Activated T-cell treated with anti-CD3 and anti-CD28 coated beads, Interleukin-2, amount 50 U/mL, for 1 hour (primary cell): ENCODE measurements around the gene PLCD3.

Experiments used
- DNase-seq: peaks from one replicate; pipeline ENCODE4 v3.0.0-alpha.2; 2020

Gene PLCD3

GRCh38 chr17:45149669-45150664 is 17.7 kb upstream of the PLCD3 start:
- DNase-seq: peak; percentile 51

DNA sequence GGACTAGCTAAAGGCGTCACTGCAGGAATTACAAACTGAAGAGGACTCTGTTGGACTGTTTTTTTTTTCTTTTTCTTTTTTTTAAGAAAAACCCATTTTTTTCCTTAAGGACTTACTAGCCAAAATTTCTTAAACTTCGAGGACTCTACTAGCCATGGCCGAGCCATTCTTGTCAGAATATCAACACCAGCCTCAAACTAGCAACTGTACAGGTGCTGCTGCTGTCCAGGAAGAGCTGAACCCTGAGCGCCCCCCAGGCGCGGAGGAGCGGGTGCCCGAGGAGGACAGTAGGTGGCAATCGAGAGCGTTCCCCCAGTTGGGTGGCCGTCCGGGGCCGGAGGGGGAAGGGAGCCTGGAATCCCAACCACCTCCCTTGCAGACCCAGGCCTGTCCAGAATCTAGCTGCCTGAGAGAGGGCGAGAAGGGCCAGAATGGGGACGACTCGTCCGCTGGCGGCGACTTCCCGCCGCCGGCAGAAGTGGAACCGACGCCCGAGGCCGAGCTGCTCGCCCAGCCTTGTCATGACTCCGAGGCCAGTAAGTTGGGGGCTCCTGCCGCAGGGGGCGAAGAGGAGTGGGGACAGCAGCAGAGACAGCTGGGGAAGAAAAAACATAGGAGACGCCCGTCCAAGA is 16.8 kb upstream of the PLCD3 start:
- peak; percentile 75 for DNase-seq

DNA sequence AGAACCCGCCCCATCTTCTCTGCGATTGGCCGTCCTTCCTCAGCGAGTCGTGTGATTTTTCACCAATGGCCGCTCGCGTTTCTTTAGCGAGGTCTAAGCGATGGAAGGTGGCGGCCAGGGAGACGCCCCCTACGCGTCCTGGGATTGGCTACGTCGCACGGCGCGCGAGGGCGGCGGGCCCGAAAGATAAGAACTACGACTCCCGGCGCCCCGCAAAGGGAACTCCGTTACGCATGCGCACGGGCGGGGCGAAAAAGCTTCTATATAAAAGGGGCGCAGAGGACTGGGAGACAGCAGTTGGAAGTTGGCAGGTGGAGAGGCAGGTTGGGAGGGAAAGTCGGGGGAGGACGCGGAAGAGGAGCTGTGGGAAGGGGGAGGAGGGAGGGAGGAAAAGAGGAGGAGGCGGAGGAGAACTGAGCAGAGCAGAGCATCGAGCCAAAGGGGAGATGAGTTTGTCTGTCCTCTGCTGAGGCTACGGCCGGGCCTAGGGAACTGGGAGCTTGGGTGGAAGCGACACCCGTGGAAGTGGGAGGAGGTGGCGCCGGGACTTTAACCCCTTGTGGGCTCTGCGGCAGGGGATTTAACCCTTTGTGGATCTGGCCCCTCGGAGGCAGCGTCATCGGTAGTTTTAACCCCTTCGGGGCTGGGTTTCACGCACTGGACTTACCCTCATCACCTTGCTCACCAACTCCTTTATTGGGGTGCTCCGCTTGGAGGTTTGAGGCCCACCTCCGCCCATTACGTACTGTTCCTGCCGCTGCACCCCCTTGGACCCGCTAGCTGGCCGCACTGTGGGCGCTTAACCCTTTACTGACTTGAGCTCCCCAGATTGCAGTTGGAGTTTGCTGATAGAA is 16.1 kb upstream of the PLCD3 start, which contains the start of gene HEXIM1:
Gene HEXIM1 (plus strand): TSS at position 293 of the 854 bp plus-strand sequence. CDS start 716 bp downstream, outside the sequence.
- DNase-seq: peak; percentile 99

- DNase-seq: peak; percentile 79
These were observed 15.4 kb upstream of the PLCD3 start for GRCh38 chr17:45147581-45148182.

DNA sequence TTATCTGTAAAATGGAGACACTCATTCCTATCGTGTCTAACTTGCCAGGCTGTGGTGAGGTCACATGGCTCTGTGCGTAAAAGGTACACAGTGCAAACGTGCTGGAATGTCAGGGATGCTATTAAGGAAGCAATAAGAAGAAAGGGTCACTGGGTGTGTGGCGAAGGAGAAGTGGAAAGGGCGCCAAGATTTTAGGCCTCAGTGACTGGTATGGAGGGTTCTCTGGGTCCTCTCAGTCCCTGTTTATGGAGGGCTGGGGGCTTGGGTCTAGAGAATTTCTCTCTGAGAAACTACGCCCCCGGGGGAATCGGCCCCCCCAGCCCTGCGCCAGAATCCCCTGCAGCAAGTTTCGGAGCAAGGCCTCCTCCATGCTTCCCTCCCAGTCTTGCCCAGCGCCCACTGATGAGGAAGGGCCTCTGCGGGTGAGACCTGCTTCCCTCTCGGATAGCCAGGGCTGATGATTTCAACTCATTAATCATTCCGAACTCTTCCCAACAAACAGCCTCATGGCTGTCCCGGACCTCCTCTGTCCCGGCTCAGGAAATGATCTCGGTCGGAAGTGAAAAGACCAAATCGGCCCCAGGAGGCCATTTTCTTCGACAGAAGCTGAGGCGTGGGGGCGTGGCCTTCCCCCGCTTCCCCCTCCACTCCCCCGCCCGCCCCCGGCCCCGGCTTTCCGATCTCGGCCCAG is 14.7 kb upstream of the PLCD3 start:
- DNase-seq: no peak

DNA sequence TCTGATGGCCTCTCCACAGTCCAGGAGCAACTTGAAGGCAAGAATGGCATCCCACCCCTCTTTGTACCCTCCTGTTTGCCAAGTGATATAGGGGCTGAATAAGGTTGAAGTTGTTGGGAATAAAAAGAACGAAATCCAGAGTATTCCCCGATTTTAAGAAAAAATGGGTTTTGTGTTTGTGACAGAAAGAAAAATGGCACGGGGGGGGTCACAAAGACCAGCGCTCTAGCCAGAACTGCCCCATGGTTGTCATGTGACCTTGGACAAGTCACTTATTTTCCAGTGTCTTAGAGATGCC is 14.2 kb upstream of the PLCD3 start:
- DNase-seq: no peak

GRCh38 chr17:45146166-45146565 is 13.9 kb upstream of the PLCD3 start:
- no peak for DNase-seq

- DNase-seq: no peak
These were observed 12.7 kb upstream of the PLCD3 start for GRCh38 chr17:45145035-45145389.

DNA sequence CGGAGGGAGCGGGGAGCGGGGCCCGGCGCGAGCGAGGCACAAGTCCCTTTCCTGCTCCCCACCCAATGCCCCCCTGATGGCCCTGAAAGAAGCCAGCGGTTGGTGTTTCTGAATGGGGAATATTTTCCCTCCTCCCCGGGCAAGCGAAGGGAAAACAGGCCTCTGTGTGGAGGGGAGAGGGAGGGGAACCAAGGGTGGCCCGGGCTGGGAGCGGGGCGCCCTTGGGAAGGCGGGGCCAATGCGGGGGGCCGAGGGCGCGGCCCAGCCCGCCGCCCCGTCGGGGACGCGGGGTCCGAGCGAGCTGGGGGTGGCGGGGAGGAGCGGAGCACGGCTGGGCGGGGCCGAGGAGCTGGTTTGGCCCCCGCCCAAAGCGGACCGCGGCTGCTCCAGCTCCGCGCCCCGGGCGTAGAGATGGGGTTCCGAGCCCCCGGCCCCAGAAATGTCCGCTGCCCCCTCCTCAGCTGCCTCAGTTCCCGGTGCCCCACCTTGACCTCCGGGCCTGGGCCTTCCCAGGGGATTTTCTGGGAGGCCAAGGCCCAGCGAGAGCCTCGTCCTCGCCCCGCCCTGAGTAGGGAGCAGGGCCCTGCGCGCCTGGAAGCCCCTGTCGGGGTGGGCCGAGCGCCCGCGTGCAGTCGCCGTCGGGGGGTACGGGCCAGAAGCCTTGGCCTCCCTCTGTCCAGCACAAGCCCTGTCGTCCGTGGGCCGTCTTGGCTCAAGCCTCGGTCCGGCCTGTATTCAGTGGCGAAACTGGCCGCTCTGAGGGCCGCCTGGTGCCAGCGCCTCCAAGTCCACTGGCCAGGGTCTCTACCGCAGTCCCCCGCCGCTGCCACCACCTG is 12.1 kb upstream of the PLCD3 start:
- no peak for DNase-seq

- peak; percentile 47 for DNase-seq
These were observed 11.5 kb upstream of the PLCD3 start for GRCh38 chr17:45143767-45144198.

DNA sequence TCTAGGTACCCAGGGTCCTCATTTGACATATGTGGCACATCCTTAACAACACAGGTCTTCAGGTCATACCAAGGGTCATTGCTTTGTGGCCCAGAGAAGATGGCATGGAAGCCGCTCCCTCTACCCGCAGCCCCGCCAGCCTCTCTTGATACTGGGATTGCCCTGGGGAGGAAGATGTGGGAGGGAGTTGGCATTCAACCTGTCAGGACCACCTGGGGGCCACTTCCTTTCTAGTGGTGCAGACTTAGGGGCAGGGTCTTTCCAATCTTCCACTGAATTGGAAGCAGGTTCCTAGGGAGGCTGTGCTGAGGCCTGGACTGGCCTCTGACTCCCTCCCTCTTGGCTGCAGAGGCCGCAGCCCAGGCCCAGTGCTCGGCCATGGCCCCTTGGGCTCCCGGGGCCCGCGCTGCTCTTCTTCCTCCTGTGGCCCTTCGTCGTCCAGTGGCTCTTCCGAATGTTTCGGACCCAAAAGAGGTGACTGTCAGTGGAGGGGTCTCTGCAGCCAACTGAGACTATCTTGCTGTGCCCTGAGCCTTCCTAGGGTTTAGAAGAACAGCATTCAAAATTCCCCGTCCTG is 10.9 kb upstream of the PLCD3 start:
- DNase-seq: no peak

- DNase-seq: no peak
These were observed 7.2 kb upstream of the PLCD3 start for GRCh38 chr17:45139533-45139920.

DNA sequence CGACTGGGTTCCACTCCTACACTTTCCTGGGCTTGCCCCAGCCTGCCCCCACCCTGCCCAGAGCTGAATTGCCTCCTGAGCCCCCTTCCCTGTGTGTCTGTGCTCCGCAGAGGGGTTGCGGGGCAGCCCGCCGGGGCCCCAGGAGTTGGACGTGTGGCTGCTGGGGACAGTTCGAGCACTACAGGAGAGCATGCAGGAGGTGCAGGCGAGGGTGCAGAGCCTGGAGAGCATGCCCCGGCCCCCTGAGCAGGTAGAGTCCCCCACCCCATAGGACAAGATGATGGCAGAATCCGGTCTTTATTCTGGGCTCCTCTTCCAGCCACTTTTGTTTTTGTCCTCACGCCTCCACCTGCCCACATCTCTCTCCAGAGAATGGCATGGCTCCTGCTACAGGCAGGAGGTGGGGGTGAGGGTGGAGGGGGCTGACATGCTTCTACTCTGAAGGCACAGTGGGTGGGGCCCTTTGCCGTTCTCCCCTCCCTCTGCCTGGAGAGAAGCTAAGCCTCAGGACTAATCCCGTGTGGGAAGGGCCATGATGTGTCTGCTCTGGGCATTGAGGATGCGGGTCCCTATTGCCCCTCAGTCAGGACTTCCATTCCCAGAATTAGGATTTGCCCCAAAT is 6.7 kb upstream of the PLCD3 start:
- no peak for DNase-seq

GRCh38 chr17:45137561-45138305 is 5.4 kb upstream of the PLCD3 start:
- no peak for DNase-seq

GRCh38 chr17:45136846-45137560 is 4.7 kb upstream of the PLCD3 start:
- DNase-seq: no peak

DNA sequence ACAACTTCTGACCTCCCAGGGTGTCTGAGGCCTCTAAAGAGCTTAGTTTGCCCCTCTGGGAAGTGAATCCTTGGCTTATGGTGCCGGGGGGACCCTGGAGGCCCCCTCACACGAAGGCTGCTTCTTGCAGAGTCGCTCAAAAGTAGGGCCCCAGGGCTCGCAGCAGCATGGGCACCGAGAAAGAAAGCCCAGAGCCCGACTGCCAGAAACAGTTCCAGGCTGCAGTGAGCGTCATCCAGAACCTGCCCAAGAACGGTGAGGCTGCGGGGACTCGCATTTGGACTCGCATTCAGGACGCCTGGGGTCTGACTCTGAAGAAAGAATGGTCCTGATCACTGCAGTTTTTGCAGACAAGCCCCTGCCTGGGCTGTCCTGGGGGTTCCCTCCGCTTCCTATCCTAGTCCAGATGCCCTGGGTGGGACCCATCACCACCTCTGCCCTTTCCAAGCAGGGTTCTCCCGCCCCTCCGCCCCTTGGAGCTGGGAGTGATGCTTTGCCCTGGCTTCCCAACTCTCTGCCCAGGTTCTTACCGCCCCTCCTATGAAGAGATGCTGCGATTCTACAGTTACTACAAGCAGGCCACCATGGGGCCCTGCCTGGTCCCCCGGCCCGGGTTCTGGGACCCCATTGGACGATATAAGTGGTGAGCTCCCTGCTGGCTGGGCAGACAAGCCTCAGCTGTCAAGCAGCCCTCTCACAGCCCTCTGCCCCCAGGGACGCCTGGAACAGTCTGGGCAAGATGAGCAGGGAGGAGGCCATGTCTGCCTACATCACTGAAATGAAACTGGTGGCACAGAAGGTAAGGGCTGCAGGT is 3.9 kb upstream of the PLCD3 start:
- no peak for DNase-seq

GRCh38 chr17:45135192-45135977 is 3.1 kb upstream of the PLCD3 start, which contains the start of gene ACBD4:
Gene ACBD4 (plus strand): TSS chr17:45135687. CDS start chr17:45136145, 458 bp downstream.
- DNase-seq: peak; percentile 99
